COLO668 (cell line): ENCODE results near the gene ACOT7.
"Not testable (repeated sequence)": the region's sequence is repeated elsewhere in the genome, so short reads cannot be mapped to it uniquely, and the experiment has no call there.

Experiments used
- DNase-seq: peaks from one replicate; lab custom pipeline; 2025; ENCODE audit not compliant: unreplicated experiment; lab: John Stamatoyannopoulos, UW

Gene ACOT7

GRCh38 chr1:6401673-6402072 lies 8.1 kb upstream of the ACOT7 start:
- no peak for DNase-seq

DNA sequence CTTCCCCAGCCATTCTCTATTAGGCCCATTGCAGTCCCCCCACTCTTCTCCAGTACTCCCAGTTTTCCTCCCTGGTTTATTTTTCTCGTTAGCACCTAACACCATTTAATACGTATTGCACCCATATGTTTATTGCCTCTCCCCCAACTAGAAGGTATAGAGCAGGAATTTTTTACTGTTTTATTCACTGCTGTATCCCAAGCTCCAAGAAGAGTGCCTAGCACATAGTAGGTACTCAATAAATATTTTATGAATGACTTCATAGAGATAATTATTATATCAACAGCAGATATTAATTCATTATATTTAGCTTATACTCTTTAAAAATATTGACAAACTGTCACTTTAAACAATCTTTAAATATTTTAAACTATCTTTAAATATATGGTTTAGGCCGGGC lies 5.7 kb upstream of the ACOT7 start:
- no peak for DNase-seq

- no peak for DNase-seq
Observed at GRCh38 chr1:6397844-6398441, 4.4 kb upstream of the ACOT7 start.

DNA sequence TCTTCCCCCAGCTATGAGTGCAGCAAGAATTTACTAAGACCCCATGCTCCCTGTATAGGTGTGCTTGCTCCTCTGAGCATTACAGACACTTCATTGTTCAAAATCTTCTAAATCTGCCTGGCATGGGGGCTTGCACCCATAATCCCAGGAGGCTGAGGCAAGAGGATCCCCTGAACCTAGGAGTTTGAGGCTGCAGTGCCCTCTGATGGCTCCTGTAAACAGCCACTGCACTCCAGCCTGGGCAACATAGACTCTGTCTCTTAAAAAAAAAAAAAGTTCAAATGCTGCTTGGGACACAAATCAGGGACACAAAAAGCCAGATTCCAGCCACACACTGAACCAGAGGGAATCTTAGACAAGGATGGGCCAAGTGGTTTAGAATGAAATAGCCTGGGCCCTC lies 3.4 kb upstream of the ACOT7 start:
- DNase-seq = no peak

DNA sequence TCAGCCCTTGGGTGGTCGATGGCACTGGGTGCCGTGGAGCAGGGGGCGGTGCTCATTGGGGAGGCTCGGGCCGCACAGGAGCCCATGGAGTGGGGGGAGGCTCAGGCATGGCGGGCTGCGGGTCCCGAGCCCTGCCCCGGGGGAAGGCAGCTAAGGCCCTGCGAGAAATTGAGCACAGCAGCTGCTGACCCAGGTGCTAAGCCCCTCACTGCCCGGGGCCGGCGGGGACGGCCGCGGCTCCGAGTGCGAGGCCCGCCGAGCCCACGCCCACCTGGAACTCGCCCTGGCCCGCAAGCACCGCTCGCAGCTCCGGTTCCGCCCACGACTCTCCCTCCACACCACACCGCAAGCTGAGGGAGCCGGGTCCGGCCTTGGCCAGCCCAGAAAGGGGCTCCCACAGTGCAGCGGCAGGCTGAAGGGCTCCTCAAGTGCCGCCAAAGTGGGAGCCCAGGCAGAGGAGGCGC lies 2.2 kb upstream of the ACOT7 start:
- not testable (repeated sequence) for DNase-seq

DNA sequence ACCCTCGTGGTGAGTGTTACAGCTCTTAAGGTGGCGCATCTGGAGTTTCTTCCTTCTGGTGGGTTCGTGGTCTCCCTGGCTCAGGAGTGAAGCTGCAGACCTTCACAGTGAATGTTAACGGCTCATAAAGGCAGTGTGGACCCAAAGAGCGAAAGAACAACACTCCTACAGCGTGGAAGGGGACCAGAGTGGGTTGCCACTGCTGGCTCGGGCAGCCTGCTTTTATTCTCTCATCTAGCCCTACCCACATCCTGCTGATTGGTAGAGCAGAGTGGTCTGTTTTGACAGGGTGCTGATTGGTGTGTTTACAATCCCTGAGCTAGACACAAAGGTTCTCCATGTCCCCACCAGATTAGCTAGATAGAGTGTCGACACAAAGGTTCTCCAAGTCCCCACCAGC lies 1.6 kb upstream of the ACOT7 start:
- DNase-seq = not testable (repeated sequence)

DNA sequence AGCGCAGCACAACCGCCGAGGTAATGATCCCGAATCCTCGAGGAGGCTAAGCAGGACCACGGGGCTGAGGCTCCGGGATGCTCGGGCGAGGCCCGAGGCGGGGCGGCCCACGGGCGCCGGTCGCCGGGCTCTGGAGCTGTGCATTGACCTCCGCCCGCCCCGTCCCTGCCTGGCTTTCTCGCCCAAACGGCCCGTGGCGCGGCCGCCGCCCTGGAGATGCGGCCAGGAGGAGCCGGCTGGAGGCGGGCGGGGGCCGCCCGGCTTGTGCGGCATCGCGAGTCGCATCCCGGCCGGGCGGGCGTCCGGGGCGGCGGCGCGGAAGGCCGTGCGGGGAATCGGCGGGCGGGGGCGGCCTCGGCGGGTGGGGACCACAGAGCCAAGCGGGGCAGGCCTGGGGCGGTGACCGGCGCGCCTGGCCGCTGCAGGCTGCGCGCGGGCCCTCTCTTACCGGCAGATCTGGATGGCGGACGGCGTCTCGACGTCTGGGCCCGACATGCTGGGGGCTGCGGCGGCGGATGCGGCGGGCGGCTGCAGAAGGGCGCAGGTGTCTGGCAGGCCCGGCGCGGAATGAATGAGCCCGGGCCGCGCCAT lies 663 bp downstream of the ACOT7 start:
- peak; percentile 80 for DNase-seq

DNA sequence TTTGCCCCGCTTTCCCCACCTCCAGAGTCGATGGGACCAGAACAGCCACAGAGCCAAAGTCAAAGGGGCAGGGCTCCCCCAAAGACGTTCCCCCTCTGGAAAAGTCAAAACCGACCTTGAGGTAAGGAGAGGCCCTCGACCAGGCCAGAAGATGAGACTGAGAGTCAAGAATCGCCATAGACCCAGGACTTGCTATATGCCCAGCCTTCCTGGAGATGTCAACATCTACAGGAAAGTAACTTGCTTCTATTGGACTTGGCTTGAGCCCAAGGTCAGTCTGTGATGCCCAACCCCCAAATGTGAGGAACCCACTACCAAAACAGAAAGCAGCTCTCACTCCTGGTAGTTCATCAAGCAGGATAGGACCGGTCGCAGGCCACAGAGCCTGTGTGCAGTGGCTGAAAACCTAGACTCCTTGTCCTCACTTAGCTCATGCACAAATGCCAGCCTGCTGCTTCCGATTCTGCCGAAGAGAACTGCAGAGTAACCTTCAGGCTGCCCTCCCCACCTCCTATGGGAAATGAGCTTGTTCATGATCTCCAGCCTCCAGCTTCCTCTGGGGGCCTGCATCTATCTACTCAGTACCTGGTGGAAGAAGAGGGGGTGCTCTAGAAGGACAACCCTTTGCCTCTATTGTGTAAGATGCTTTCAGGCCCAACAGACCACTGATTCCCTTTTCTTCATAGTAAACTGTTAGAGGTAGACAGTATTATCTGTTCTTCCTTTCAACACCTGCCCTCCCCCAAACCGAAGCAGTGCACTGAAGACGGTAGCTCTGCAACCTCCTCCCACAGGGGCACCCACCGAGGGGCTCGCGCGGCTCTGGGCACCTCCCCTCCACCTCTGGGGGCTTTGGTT lies 1.4 kb downstream of the ACOT7 start:
- peak; percentile 49 for DNase-seq

DNA sequence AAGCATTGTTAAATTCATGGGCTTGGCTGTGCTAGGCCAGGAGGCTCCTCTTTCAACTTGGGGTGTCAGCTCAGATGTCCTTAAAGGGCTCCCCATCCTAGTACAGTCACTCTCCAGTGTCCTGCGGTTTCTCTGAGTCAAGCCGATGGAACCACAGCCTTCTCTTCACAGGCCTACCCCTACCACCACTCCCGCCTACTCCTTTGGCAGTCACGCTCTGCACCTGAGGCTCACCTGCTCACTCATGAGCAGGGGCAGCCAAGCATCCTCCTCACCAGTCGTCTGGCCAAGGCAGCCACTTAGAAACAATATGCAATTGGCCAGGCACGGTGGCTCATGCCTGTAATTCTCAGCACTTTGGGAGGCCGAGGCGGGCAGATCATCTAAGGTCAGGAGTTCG lies 3.6 kb downstream of the ACOT7 start:
- DNase-seq = no peak

DNA sequence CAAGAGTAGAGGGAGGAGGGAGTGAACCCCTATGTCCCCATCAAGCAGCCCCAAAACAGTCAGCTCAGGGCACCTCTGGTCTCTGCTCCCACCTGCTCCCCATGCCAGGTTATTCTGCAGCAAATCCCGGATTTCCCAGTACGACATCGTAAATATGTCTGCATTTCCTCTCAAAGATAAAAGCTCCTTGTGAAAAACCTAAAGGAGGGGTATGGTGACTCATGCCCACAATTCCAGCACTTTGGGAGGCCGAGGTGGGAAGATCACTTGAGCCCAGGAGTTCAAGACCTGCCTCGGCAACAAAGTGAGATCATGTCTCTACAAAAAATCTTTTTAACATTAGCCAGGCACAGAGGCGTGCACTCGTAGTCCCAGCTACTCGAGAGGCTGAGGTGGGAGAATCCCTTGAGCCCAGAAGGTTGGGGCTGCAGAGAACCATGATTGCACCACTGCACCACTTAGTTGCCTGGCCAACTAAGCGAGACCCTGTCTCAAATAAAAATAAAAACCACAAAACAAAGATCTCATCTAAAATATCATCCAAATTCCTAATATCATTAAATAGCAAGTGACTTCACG lies 7.1 kb downstream of the ACOT7 start:
- DNase-seq = no peak

- DNase-seq = peak; percentile 97
Observed at GRCh38 chr1:6385488-6386191, 7.9 kb downstream of the ACOT7 start.

DNA sequence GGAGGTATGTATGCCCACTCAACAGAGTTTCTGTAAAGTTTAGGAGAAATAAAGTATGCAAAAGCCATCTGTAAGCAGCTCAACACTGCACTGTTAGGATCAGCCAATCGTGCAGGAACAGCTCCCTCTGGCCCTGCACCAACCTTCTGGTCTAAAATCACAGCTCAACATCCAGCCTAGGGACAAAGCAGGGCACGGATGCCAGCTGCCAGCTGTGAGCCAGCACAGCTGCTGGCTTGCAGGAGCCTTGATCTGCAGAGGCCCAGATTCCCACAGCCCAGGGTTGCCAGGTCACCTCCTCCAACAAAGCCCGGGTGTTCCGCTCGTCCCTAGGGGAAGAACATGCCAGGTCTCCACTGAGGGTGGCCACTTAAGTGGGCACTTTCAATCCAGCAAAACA lies 8.6 kb downstream of the ACOT7 start:
- DNase-seq = peak; percentile 54

DNA sequence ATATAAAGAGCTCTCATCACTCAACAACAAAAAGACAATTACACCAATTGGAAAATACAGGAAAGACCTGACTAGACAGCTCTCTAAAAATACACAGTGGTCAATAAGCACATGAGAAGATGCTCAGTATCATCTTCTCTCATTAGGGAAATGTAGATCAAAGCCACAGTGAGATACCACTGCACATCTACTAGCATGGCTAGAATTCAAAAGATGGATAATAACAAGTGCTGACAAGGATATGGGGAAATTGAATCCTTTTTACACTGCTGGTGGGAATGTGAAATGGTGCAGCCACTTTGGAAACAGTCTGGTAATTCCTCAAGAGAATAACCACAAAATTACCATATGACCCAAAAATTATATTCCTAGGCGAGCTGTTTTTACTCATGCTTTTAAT lies 9.4 kb downstream of the ACOT7 start:
- DNase-seq = no peak

GRCh38 chr1:6380037-6380436 lies 13.5 kb downstream of the ACOT7 start:
- DNase-seq = no peak

DNA sequence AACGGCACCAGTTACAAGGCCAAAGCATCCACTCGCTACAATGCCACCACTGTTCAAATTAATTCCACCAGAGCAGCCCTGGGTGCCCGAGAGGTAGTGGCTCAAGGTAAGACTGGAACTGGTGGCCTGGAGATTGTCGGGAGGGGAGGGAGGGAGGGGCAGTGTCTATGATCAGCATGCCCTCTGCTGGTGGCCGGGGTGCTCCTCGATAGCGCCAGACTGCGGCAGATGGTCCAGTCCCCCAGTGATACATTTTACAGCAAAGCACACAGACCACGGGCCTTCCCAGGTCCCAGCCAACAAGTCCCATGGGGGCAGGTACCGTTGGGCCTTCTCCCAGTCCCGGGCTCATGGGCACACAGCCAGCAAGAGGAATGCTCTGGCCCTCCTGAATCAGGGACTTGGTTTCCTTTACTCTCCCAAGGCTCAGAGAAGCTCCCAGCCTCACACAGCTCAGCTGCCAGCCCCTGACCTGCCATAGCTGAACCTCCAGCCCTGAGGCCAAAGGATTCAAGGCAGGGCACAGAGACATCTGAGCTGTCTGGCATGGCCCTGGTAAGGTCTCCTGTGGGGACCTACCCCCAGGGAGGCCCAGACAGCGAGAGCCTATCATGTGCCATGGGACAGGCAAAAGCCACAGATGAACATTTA lies 15.3 kb downstream of the ACOT7 start:
- peak; percentile 61 for DNase-seq

- DNase-seq = peak; percentile 98
Observed at GRCh38 chr1:6373961-6374720, 19.4 kb downstream of the ACOT7 start.

GRCh38 chr1:6372236-6372635 lies 21.3 kb downstream of the ACOT7 start:
- DNase-seq = not testable (repeated sequence)

- no peak for DNase-seq
Observed at GRCh38 chr1:6370006-6370405, 23.6 kb downstream of the ACOT7 start.

GRCh38 chr1:6367381-6368012 lies 26.1 kb downstream of the ACOT7 start:
- no peak for DNase-seq
